Measurements from ENCODE around the gene ABHD17A. TPM values are rescaled to one million over a fixed set of nuclear protein-coding genes. Genes with fewer than 3 reads are reported as not detected.

ABHD17A gene
- total and polyA plus RNA-seq, 2 donors (not counting 1 experiment from before 2014, with no cell fraction given) = 63.1 to 134 TPM

GRCh38 chr19:1871140-1871597 lies 14.1 kb downstream of the ABHD17A start:
- H3K27ac ChIP-seq (ENCODE audit: low read length in 2 of 2) = no peak overlapping the region
- no peaks in the 10 kb centered on the region for H3K27me3 Mint-ChIP-seq
- no peak overlapping the region for H3K4me3 ChIP-seq (ENCODE audit: control extremely low read depth in 1 of 5, extremely low read depth in 1 of 5, insufficient read depth in 1 of 5, low read depth in 2 of 5, low read length in 4 of 5)
- TF ChIP-seq CTCF (IDR thresholded peaks at IDR 0.05) (no peak), EZH2 (IDR thresholded peaks at IDR 0.05; ENCODE audit: borderline replicate concordance, insufficient read depth, low read depth, low read length, poor library complexity, severe bottlenecking) (no peak)
- H3K27me3 ChIP-seq (replicated peaks in 1 of 4; ENCODE audit: control extremely low read depth in 1 of 4, control insufficient read depth in 3 of 4, insufficient read depth in 4 of 4, low read length in 3 of 4) = no peaks in the 10 kb centered on the region
- DNase-seq (no peak), ATAC-seq (ENCODE audit: low read depth) (no peak)
- no peak overlapping the region for H3K9ac ChIP-seq (ENCODE audit: low read length)
- ChIA-PET CTCF (no interaction called here), POLR2A (no interaction called here)
- H3K36me3 ChIP-seq (replicated peaks in 1 of 2; ENCODE audit: control extremely low read depth in 1 of 2, control insufficient read depth in 1 of 2, extremely low read depth in 1 of 2, insufficient read depth in 2 of 2, low read length in 1 of 2) = peaks cover 0 to 28% of the 10 kb centered on the region in 2 experiments
- H3K4me2 ChIP-seq (replicated peaks; ENCODE audit: low read depth, low read length, poor library complexity, severe bottlenecking) = no peak overlapping the region
- H3K79me2 ChIP-seq (ENCODE audit: control insufficient read depth, insufficient read depth, low read length) = peaks cover 64% of the 10 kb centered on the region
- H3K9me3 Mint-ChIP-seq (ENCODE audit: insufficient read depth) = no peaks in the 10 kb centered on the region
- no peaks in the 10 kb centered on the region for H3K9me3 ChIP-seq (ENCODE audit: control extremely low read depth in 1 of 3, control insufficient read depth in 2 of 3, insufficient read depth in 1 of 3, low read length in 2 of 3)
- peaks cover 27% of the 10 kb centered on the region for H3K4me1 Mint-ChIP-seq
- intact Hi-C loops (cut with micrococcal nuclease) = loop anchor here (10.0 kb wide), 1 partner anchor 144 kb away; the partner anchor contains the start of gene BTBD2
- H4K20me1 ChIP-seq (ENCODE audit: control insufficient read depth, insufficient read depth, low read length, poor library complexity, severe bottlenecking) = peaks cover 50% of the 10 kb centered on the region
- no peak overlapping the region for H2AFZ ChIP-seq (ENCODE audit: insufficient read depth, low read depth, low read length, poor library complexity, severe bottlenecking)
- H3K4me1 ChIP-seq (ENCODE audit: control insufficient read depth in 2 of 2, insufficient read depth in 2 of 2, low read length in 2 of 2) = peaks cover 17 to 30% of the 10 kb centered on the region in 2 donors
- no peak overlapping the region for H3K27ac Mint-ChIP-seq
- H3K4me3 Mint-ChIP-seq = no peak overlapping the region
- 97% methylated on average over 14 of the region's 15 CpGs for WGBS (ENCODE audit: insufficient coverage)

GRCh38 chr19:1868971-1869370 lies 16.3 kb downstream of the ABHD17A start:
- Histone ChIP-seq H3K4me1 (ENCODE audit: control insufficient read depth in 2 of 2, insufficient read depth in 2 of 2, low read length in 2 of 2) (peaks cover 12 to 28% of the 10 kb centered on the region in 2 donors), H3K27ac (ENCODE audit: low read length in 2 of 2) (no peak overlapping the region), H3K9me3 (ENCODE audit: control extremely low read depth in 1 of 3, control insufficient read depth in 2 of 3, insufficient read depth in 1 of 3, low read length in 2 of 3) (no peaks in the 10 kb centered on the region), H3K4me3 (ENCODE audit: control extremely low read depth in 1 of 5, extremely low read depth in 1 of 5, insufficient read depth in 1 of 5, low read depth in 2 of 5, low read length in 4 of 5) (no peak overlapping the region), H3K27me3 (replicated peaks in 1 of 4; ENCODE audit: control extremely low read depth in 1 of 4, control insufficient read depth in 3 of 4, insufficient read depth in 4 of 4, low read length in 3 of 4) (no peaks in the 10 kb centered on the region), H3K79me2 (ENCODE audit: control insufficient read depth, insufficient read depth, low read length) (peaks cover 52% of the 10 kb centered on the region), H3K4me2 (replicated peaks; ENCODE audit: low read depth, low read length, poor library complexity, severe bottlenecking) (no peak overlapping the region), H4K20me1 (ENCODE audit: control insufficient read depth, insufficient read depth, low read length, poor library complexity, severe bottlenecking) (peaks cover 31% of the 10 kb centered on the region), H3K9ac (ENCODE audit: low read length) (no peak overlapping the region), H3K36me3 (replicated peaks in 1 of 2; ENCODE audit: control extremely low read depth in 1 of 2, control insufficient read depth in 1 of 2, extremely low read depth in 1 of 2, insufficient read depth in 2 of 2, low read length in 1 of 2) (peaks cover 0 to 26% of the 10 kb centered on the region in 2 experiments), H2AFZ (ENCODE audit: insufficient read depth, low read depth, low read length, poor library complexity, severe bottlenecking) (no peak overlapping the region)
- ATAC-seq (ENCODE audit: low read depth) (no peak), DNase-seq (no peak)
- peaks cover 11% of the 10 kb centered on the region for H3K4me1 Mint-ChIP-seq
- no peak overlapping the region for H3K4me3 Mint-ChIP-seq
- peak overlapping the region; percentile 10 for H3K27ac Mint-ChIP-seq
- CTCF ChIA-PET = no interaction called here
- H3K9me3 Mint-ChIP-seq (ENCODE audit: insufficient read depth) = no peaks in the 10 kb centered on the region
- H3K27me3 Mint-ChIP-seq = no peaks in the 10 kb centered on the region
- intact Hi-C loops (cut with micrococcal nuclease) = no loop called here
- 97% methylated on average over 5 of the region's 7 CpGs for WGBS (ENCODE audit: insufficient coverage)
- TF ChIP-seq EZH2 (IDR thresholded peaks at IDR 0.05; ENCODE audit: borderline replicate concordance, insufficient read depth, low read depth, low read length, poor library complexity, severe bottlenecking) (no peak), CTCF (IDR thresholded peaks at IDR 0.05) (no peak)
- POLR2A ChIA-PET = interaction anchor here (0.6 to 0.7 kb wide), 2 partner anchors 151 to 318 kb away, joined by 7 to 8 read pairs; no protein-coding TSS in a partner anchor

All from B cell (primary cell).